ENCODE measurements around the gene KIF26B. TPM values are rescaled to one million over a fixed set of nuclear protein-coding genes. Genes with fewer than 3 reads are reported as not detected.

Gene KIF26B
- total and polyA plus RNA-seq, 10 of the 15 experiments (the other 5 are each of a cell fraction or from before 2014, with no cell fraction given), result 0.35 to 11.6 (median 2.2) TPM

GRCh38 chr1:245615001-245615400 lies 460.2 kb downstream of the KIF26B start (continued):
- no peak for TF ChIP-seq FOS (IDR thresholded peaks at IDR 0.05; ENCODE audit: borderline replicate concordance, extremely low read depth, insufficient read length)

- TF ChIP-seq MEF2B (IDR thresholded peaks at IDR 0.05; ENCODE audit: partially characterized antibody, poor library complexity, severe bottlenecking), result peak; percentile 25
- TF ChIP-seq NKRF (conservative IDR thresholded peaks at IDR 0.05), result no peak
- TF ChIP-seq NFIC (IDR thresholded peaks at IDR 0.05; ENCODE audit: low read depth, low read length), result peak; percentile 38; the same call in 1 of the 2 replicates
- TF ChIP-seq JUNB (IDR thresholded peaks at IDR 0.05), result 0 out of 2 replicates have a peak, but pooled peaks have one; percentile 9
These were observed 466.8 kb downstream of the KIF26B start for GRCh38 chr1:245621589-245621988.

More at GRCh38 chr1:245621589-245621988, 466.8 kb downstream of the KIF26B start:
- H3K4me3 ChIP-seq, result no peak overlapping the region
- no peak overlapping the region for H3K27ac ChIP-seq (ENCODE audit: control insufficient read depth, insufficient read depth)
- no TSS peak for BruUV-seq (replicated peaks)
- no peak overlapping the region for H3K4me2 ChIP-seq (ENCODE audit: control insufficient read depth, insufficient read depth)
- no peaks in the 10 kb centered on the region for H3K79me2 ChIP-seq (ENCODE audit: control insufficient read depth, insufficient read depth, low read length)
- H3K9ac ChIP-seq (ENCODE audit: control insufficient read depth, insufficient read depth, low read length), result no peak overlapping the region
- no peaks in the 10 kb centered on the region for H3K9me3 ChIP-seq (replicated peaks; ENCODE audit: control insufficient read depth, insufficient read depth, low read length)
- H4K20me1 ChIP-seq (ENCODE audit: control insufficient read depth, insufficient read depth), result no peaks in the 10 kb centered on the region
- ATAC-seq (peak; percentile 82), DNase-seq (ENCODE audit: low read depth, low spot score) (no peak), FAIRE-seq (no peak)
- H3K36me3 ChIP-seq (ENCODE audit: control insufficient read depth in 2 of 2, insufficient read depth in 2 of 2, low read length in 1 of 2), result no peaks in the 10 kb centered on the region
- under 1% methylated on average over 5 of the region's 5 CpGs for WGBS (ENCODE audit: insufficient coverage, insufficient replicate concordance, low lambda C conversion rate, missing lambda C conversion rate)
- no peaks in the 10 kb centered on the region for H3K4me1 ChIP-seq (ENCODE audit: control insufficient read depth, insufficient read depth, low read length)
- ChIA-PET CTCF (no interaction called here), POLR2A (interaction anchor here (0.6 to 1.7 kb wide), 3 partner anchors 23 to 31 kb away, joined by 3 to 9 read pairs (median 6); no protein-coding TSS in a partner anchor), RAD21 (ENCODE audit: unreplicated experiment) (interaction anchor here (1.6 kb wide), 1 partner anchor 24 kb away, joined by 6 read pairs; no protein-coding TSS in a partner anchor), SMC1A (ENCODE audit: uncharacterized antibody, unreplicated experiment) (interaction anchor here (1.5 to 1.6 kb wide), 2 partner anchors 9 to 24 kb away, joined by 5 to 6 read pairs; no protein-coding TSS in a partner anchor)
- in situ Hi-C loops (cut with MboI), result no loop called here
- intact Hi-C loops (cut with micrococcal nuclease; ENCODE audit: unreplicated experiment), result no loop called here
- H2AFZ ChIP-seq (ENCODE audit: control insufficient read depth, low read depth, low read length), result no peak overlapping the region
- no peaks in the 10 kb centered on the region for H3K27me3 ChIP-seq (replicated peaks in 1 of 2; ENCODE audit: control insufficient read depth in 2 of 2, insufficient read depth in 2 of 2, low read length in 1 of 2)
